ENCODE data around the gene CD59.
"Not testable (repeated sequence)": the region's sequence is repeated elsewhere in the genome, so short reads cannot be mapped to it uniquely, and the experiment has no call there.

CD59 gene

DNA sequence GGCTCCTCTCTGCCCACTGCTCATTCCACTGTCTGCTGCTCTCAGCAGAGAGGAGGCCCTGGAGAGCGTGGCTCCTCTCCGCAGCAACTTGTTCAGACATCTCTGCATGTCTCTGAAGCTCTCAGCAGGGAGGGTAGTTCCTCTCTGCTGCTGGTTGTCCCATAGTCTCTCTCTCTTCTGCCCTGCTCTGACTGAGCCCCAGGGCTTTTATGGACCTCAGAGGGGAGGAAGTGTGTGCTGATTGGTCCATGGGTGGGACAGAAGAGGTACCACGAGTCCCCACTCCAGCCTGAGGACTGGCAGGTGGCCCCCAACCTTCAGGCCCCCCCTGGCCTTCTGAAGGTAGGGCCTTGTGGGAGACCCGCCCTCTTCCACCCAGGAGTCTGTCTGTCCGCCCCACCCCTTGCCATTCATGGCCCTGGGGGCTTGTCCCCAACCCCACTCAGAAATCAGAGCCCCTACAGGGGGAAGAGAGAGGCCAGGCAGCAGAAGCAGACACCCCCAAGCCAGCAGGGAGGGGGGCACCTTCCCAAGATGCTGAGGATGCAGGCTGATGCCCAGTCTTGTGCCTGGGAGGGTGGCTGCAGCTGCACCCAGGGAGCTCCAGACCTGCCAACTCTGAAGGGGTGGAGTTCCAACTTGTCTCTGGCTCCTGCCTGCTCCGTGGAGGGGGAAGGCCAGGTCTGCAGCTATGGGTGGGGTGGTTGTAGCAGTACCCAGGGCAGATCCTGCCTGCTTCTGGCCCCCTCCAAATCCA lies 70.7 kb downstream of the CD59 start:
- DNase-seq (ENCODE audit: low read depth, low spot score), result peak; percentile 23

- DNase-seq (ENCODE audit: low read depth, low spot score), result peak; percentile 17
Observed at GRCh38 chr11:33664827-33665226, 71.4 kb downstream of the CD59 start.

DNA sequence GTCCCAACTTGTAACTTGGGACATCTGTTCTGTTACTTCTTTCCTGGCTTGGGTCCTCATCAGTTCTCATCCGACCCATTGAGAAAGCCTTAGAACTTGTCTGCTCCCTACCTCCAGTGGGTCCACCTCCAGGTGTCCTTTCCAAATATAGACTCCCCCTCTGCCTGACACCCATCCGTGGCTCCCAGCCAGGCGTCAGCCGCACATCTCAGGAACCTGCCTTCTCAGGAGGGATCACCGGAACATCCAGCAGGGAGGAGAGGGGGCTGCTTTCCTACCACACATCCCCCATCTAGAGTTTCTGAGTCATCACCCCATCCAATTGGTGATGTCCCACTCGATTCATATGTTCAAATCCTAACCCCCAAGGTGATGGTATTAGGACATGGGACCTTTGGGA lies 72.1 kb downstream of the CD59 start:
- DNase-seq (ENCODE audit: low read depth, low spot score), result no peak

- DNase-seq (ENCODE audit: low read depth, low spot score), result no peak
Observed at GRCh38 chr11:33663121-33663520, 73.1 kb downstream of the CD59 start.

DNA sequence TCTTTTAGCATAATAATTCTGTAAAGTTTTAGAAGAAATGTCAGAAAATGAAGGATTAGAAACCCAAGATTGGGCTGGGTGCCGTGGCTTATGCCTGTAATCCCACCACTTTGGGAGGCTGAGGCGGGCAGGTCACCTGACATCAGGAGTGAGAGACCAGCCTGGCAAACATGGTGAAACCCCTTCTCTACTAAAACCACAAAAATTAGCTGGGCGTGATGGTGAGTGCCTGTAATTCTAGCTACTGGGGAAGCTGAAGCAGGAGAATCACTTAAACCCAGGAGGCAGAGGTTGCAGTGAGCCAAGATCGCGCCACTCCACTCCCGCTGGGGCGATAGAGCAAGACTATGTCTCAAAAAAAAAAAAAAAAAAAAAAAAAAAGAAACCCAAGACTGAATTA lies 74.7 kb downstream of the CD59 start:
- not testable (repeated sequence) for DNase-seq (ENCODE audit: low read depth, low spot score)

DNA sequence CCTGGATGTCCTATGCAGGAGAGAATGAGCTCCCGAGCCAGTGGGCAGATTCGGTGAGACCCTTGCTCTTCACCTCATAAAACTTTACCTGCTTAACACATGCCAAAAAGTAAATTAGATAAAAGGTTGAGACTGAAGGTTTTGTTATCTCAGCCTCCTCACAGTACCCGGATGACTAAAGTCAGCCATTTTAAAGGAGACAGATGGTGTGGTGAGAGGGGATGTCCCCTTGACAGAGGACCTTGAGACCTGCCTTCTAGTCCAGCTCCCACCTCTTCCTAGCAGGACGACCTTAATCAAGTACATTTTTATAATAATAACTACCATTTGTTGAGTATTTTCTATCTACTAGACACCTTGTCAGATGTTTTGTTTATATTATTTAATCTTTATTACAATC lies 75.3 kb downstream of the CD59 start:
- no peak for DNase-seq (ENCODE audit: low read depth, low spot score)

DNA sequence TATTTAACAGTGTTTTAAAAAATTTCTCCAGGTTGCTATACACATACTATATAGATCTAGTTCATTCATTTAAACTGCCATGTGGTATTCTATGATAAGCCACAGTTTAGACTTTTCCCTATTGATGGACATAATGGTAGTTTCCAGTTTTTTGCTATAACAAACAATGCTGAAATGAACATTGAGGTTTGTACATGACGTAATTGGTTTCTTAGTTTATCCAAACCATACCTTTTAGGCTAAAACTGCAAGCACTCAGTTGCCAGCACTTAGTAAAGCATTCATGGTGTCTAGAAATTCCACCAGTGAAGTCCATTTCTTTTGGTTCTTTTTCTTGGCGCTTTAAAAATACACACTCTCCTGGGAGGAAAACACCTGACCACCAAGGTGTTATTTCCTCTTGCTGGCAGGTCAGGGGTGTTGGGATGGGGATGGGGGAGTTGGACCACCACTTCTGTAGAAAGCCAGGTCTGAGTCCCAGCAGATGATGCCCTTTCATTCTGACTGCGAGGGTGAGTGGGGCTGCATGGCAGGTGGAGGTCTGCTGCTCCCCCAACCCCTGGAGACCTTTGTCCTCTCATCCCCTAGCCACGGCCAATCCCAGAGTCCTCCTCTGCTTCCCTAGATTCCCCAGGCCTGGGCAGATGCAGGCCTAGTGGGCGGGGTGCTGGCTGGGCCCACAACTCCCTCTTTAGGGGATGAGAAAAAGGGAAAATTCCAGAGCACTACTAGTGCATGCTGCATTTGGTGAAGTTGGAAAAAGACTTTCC lies 76.7 kb downstream of the CD59 start:
- no peak for DNase-seq (ENCODE audit: low read depth, low spot score)

GRCh38 chr11:33658195-33658900 lies 77.9 kb downstream of the CD59 start:
- no peak for DNase-seq (ENCODE audit: low read depth, low spot score)

- DNase-seq (ENCODE audit: low read depth, low spot score), result no peak
Observed at GRCh38 chr11:33657757-33658156, 78.5 kb downstream of the CD59 start.

DNA sequence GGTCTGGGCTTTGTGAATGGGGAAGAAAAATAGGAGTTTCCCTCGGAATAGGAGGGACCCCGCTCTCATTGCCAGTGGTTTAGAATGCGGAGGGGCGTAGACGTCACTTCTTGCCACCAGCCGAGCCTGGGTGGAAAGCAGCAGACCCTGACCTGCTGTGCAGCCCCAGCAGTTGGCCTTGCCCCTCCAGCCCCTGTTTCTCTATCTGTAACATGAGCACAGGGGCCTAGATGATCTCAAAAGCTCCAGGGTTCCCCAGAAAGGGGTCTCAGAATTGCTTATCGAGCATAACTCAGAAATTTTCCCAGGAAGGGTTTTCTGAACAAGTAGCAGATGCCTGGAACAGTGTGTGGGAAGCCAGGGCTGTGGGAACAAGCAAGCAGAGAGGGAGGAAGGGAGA lies 79.5 kb downstream of the CD59 start:
- no peak for DNase-seq (ENCODE audit: low read depth, low spot score)

DNA sequence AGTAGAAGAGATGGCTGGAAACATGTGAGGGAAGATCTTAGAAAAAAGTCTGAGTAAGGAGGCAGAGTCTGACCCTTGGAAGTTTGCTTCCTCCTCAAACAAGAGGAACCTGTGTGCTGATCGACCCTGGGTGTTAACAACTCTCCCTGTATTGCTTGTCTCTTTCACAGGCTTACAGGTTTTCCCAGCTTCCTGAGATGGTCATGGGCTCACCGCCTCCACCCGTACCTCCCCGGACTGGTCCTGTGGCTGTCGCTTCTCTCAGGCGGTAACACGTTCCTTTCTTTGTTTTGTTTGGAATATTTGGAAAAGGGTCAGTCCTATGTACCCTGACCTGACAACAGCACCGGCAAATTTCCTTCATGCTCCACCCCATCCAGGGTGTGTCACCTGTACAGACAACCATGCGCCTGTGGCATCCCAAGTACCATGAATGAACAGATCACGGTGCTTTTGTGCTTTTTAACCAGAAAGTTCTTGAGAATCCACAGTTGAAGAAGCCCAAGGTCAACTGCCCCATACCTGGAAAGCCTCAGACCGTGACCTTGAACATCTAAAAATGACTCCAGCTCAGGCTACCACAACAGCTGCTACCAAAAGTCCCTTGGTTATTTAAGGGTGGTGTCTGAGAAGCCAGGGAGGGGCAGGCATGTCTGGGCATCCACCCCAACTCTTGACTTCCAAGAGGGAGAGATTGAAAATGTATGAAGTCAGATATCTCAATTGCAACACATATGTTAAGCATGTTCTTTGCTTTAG lies 80.2 kb downstream of the CD59 start:
- DNase-seq (ENCODE audit: low read depth, low spot score), result no peak

DNA sequence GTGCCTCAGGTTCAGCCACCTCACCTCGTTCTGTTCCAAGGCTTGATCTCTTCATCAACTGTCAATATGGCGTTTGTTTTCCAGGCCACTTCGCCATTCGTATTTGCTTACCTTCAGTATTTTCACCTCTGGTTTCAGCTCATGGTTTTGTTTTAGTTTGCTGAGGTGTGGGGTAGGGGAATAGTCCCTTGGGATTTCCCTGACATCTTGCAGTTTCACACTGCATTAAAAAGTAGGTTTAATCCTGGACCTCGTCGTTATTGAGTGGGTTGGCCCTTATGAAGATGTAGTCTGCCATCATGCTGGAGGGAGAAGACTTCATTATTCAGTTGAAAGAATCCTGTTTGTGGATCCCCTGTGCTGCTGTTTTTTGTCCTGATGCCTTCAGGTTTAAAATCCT lies 81.6 kb downstream of the CD59 start:
- DNase-seq (ENCODE audit: low read depth, low spot score), result no peak
